OCI-LY7 (cell line): Measurements from ENCODE around the gene HSPH1.

Experiments
- EZH2phosphoT487 ChIP-seq: fragments of 200-600 bp; sonication (generic); IDR thresholded peaks from 2 replicates; pipeline ENCODE4 v1.6.1; 2018; ENCODE audit warnings: low read depth, borderline replicate concordance, mild to moderate bottlenecking, mixed run types, antibody characterized with exemption, low read length, moderate library complexity, mixed read lengths
- TF ChIP-seq, protein P1 (sequence below): fragments of 200-600 bp; sonication (generic); conservative IDR thresholded peaks from 2 replicates; pipeline ENCODE4 v1.5.1; 2014; ENCODE audit warnings: mild to moderate bottlenecking, antibody characterized with exemption, low read length, moderate library complexity, mixed read lengths

DNA sequence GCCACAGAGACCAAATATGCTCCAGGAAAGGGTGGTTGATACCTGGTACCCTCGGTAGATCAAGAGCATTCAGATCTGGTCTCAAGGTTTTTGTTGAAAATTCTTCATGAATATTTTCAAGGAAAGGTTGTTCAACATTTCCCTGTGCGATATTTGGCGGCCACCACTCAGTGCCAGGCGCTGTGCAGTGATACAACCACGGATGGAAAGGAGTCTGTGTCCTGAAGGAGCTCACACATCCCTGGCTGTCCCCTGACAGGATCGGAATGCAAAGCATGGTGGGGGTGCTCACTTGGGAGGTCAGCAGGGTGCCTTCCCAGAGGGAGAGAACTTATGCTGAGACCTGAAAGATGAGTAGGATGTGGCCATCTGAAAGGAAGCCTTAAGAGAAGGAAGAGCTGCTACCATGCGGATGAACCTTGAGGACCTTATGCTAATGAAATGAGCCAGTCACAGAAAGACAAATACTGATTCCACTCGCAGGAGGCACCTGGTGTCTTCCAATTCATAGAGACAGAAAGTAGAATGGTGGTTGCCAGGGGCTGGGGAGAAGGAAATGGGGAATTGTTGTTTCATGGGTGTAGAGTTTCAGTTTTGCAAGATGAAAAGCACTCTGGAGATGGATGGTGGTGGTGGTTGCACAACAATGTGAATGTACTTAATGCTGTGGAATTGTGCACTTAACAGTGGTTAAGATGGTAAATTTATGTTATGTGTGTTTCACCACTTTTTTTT is 41.6 kb downstream of the HSPH1 start:
- TF ChIP-seq, protein P1, sequence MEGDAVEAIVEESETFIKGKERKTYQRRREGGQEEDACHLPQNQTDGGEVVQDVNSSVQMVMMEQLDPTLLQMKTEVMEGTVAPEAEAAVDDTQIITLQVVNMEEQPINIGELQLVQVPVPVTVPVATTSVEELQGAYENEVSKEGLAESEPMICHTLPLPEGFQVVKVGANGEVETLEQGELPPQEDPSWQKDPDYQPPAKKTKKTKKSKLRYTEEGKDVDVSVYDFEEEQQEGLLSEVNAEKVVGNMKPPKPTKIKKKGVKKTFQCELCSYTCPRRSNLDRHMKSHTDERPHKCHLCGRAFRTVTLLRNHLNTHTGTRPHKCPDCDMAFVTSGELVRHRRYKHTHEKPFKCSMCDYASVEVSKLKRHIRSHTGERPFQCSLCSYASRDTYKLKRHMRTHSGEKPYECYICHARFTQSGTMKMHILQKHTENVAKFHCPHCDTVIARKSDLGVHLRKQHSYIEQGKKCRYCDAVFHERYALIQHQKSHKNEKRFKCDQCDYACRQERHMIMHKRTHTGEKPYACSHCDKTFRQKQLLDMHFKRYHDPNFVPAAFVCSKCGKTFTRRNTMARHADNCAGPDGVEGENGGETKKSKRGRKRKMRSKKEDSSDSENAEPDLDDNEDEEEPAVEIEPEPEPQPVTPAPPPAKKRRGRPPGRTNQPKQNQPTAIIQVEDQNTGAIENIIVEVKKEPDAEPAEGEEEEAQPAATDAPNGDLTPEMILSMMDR = no peak
- TF ChIP-seq EZH2phosphoT487 = no peak
